Endothelial cell of umbilical vein (primary cell): ENCODE data around the gene UBE2I. TPM values are rescaled to one million over a fixed set of nuclear protein-coding genes. Genes with fewer than 3 reads are reported as not detected.

Experiments
- BruUV-seq: library from RNA; stranded (reverse); fragments of 400-500 nt; replicated peaks from 2 replicates; lab custom pipeline; 2021; lab: Mats Ljungman, UMichigan
- CTCF ChIA-PET: fragments of 300-600, 350-600 bp; sonication (Branson Sonifier 250); formaldehyde crosslinking; loops from one replicate; lab custom pipeline; 2021; ENCODE audit warnings: antibody characterized with exemption, inconsistent platforms; lab: Charles Lee
- POLR2A ChIA-PET: fragments of 300-600, 350-600 bp; sonication (Branson Sonifier 250); formaldehyde crosslinking; loops from one replicate; lab custom pipeline; 2021; ENCODE audit warnings: antibody characterized with exemption, inconsistent platforms; lab: Charles Lee
- DNase-seq: peaks from one replicate; pipeline ENCODE4 v3.0.0-alpha.2; 2011; ENCODE audit warnings: low read depth, low spot score
- FAIRE-seq: peaks from 2 replicates; lab custom pipeline; 2011; peaks lifted over from hg19 to GRCh38; lab: Jason Lieb, UNC
- H2AFZ ChIP-seq: 2 replicates; pipeline ENCODE4 v1.6.0; 2012; ENCODE audit warnings: low read depth, low read length, control low read depth, inconsistent platforms
- H3K27ac ChIP-seq: 2 replicates; pipeline ENCODE4 v1.5.1; 2011; ENCODE audit warnings: low read depth, mild to moderate bottlenecking, control low read depth, low read length, moderate library complexity; ENCODE audit not compliant: insufficient read depth
- H3K27me3 ChIP-seq, 2 experiments: 2 replicates each; pipeline versions ENCODE4 v1.6.0 to v1.6.1; 2011; ENCODE audit warnings: low read length in 2 of 2, mixed read lengths in 1 of 2; ENCODE audit not compliant: control insufficient read depth in 2 of 2, insufficient read depth in 2 of 2
- H3K36me3 ChIP-seq, 2 experiments: 2 replicates in 1 of 2; 3 replicates in 1 of 2; pipeline ENCODE4 v1.5.1; 2011; ENCODE audit warnings: low read length in 2 of 2, mild to moderate bottlenecking in 1 of 2, moderate library complexity in 1 of 2; ENCODE audit not compliant: control insufficient read depth in 2 of 2, insufficient read depth in 2 of 2; ENCODE audit errors: extremely low read depth in 1 of 2
- H3K4me1 ChIP-seq: 3 replicates; pipeline ENCODE4 v1.5.1; 2011; ENCODE audit warnings: mild to moderate bottlenecking, low read length; ENCODE audit not compliant: control insufficient read depth, insufficient read depth; ENCODE audit errors: extremely low read depth
- H3K4me2 ChIP-seq: 2 replicates; pipeline ENCODE4 v1.6.1; 2011; ENCODE audit warnings: low read length, control low read depth, mixed read lengths; ENCODE audit not compliant: insufficient read depth
- H3K4me3 ChIP-seq, 3 experiments: fragments of 200-600 bp in 1 of 3; sonication (generic), shearing (Covaris generic) in 1 of 3; replicated peaks in 1 of 3; 2 replicates each; pipeline ENCODE4 v1.5.1; 2011 to 2016; ENCODE audit warnings: control low read depth in 3 of 3, low read length in 3 of 3, mild to moderate bottlenecking in 2 of 3, inconsistent platforms in 1 of 3, low read depth in 1 of 3, moderate library complexity in 1 of 3; ENCODE audit not compliant: insufficient read depth in 1 of 3
- H3K79me2 ChIP-seq: 2 replicates; pipeline ENCODE4 v1.6.0; 2012; ENCODE audit warnings: low read length, inconsistent platforms; ENCODE audit not compliant: control insufficient read depth, insufficient read depth
- H3K9ac ChIP-seq: replicated peaks from 2 replicates; pipeline ENCODE3; 2011; ENCODE audit warnings: low read length, control low read depth; ENCODE audit not compliant: insufficient read depth; ENCODE audit errors: extremely low read depth
- H3K9me1 ChIP-seq: replicated peaks from 3 replicates; pipeline ENCODE4 v1.6.0; 2011; ENCODE audit warnings: mild to moderate bottlenecking, low read length; ENCODE audit not compliant: control insufficient read depth, insufficient read depth; ENCODE audit errors: extremely low read depth
- H3K9me3 ChIP-seq: replicated peaks from 2 replicates; pipeline ENCODE4 v1.5.1; 2012; ENCODE audit warnings: low read length, inconsistent platforms; ENCODE audit not compliant: control insufficient read depth, insufficient read depth
- H4K20me1 ChIP-seq: replicated peaks from 2 replicates; pipeline ENCODE3; 2011; ENCODE audit warnings: mild to moderate bottlenecking, low read length; ENCODE audit not compliant: control insufficient read depth, insufficient read depth; ENCODE audit errors: extremely low read depth
- EZH2 ChIP-seq: IDR thresholded peaks from 2 replicates; pipeline ENCODE4 v1.6.1; 2012; ENCODE audit warnings: borderline replicate concordance, low read depth, mild to moderate bottlenecking, moderate library complexity, low read length, inconsistent platforms; ENCODE audit not compliant: severe bottlenecking
- POLR2A ChIP-seq: IDR thresholded peaks from 2 replicates; pipeline ENCODE4 v1.6.1; 2012; ENCODE audit warnings: low read depth, mild to moderate bottlenecking, control low read depth, low read length
- POLR2AphosphoS5 ChIP-seq: IDR thresholded peaks from 2 replicates; pipeline ENCODE4 v1.6.1; 2012; ENCODE audit warnings: low read depth, mild to moderate bottlenecking, control low read depth, low read length, moderate library complexity; ENCODE audit not compliant: insufficient read depth
- dilution Hi-C: fragments of 300-500 bp; cut with MboI; formaldehyde crosslinking; loops from one replicate; pipeline ENCODE4 v1.15.0; 2019; ENCODE audit warnings: low sequenced_read_pairs; ENCODE audit not compliant: extremely low pct_ligation_motif_present
- intact Hi-C: fragments of 100-400 bp; cut with micrococcal nuclease; formaldehyde crosslinking; loops from one replicate; pipeline ENCODE4 v1.10.0; 2022
- polyA plus RNA-seq, 4 experiments: library from polyadenylated mRNA; depleted of rRNA in 3 of 4; stranded (reverse) in 3 of 4; unstranded in 1 of 4; fragments of >200 nt; gene quantifications; 2 replicates each; pipeline versions ENCODE4 v1.2.1 to v1.2.3, GENCODE V29; 2011 to 2012; ENCODE audit warnings: missing spikeins in 1 of 4
- total RNA-seq: library from RNA; stranded (reverse); gene quantifications from 2 replicates; pipeline ENCODE4 v1.2.3, GENCODE V29; 2021

The UBE2I gene
- total and polyA plus RNA-seq, 2 donors (not counting 3 experiments of a cell fraction or from before 2014, with no cell fraction given), result 122 to 233 TPM

- Histone ChIP-seq H3K36me3 (no peaks in the 10 kb centered on the region), H2AFZ (no peak overlapping the region), H3K4me1 (no peaks in the 10 kb centered on the region), H3K4me2 (no peak overlapping the region), H3K4me3 (no peak overlapping the region), H3K9ac (no peak overlapping the region), H3K27ac (no peak overlapping the region), H3K9me3 (no peaks in the 10 kb centered on the region), H4K20me1 (no peaks in the 10 kb centered on the region), H3K27me3 (peaks cover 21 to 25% of the 10 kb centered on the region in 2 experiments), H3K9me1 (no peaks in the 10 kb centered on the region), H3K79me2 (no peaks in the 10 kb centered on the region)
- no TSS peak for BruUV-seq
- TF ChIP-seq EZH2 (peak; percentile 44), POLR2A (no peak)
- dilution Hi-C loops, result no loop called here
- no peak for DNase-seq
- CTCF ChIA-PET, result interaction anchor here (0.7 kb wide), 1 partner anchor 38 kb away, joined by 3 read pairs; no protein-coding TSS in a partner anchor
- intact Hi-C loops, result no loop called here
- no peak for FAIRE-seq
- POLR2A ChIA-PET, result interaction anchor here (0.6 kb wide), 1 partner anchor 612 kb away, joined by 3 read pairs; no protein-coding TSS in a partner anchor
These were observed 48.1 kb upstream of the UBE2I start for GRCh38 chr16:1261131-1261892.

GRCh38 chr16:1262210-1262845 is 47.1 kb upstream of the UBE2I start:
- intact Hi-C loops (no loop called here), dilution Hi-C loops (no loop called here)
- FAIRE-seq, result no peak
- H4K20me1 ChIP-seq, result no peaks in the 10 kb centered on the region
- no peak overlapping the region for H3K27ac ChIP-seq
- no peaks in the 10 kb centered on the region for H3K4me1 ChIP-seq
- H3K9ac ChIP-seq, result no peak overlapping the region
- H2AFZ ChIP-seq, result no peak overlapping the region
- H3K9me1 ChIP-seq, result no peaks in the 10 kb centered on the region
- H3K27me3 ChIP-seq, result peaks cover 21 to 25% of the 10 kb centered on the region in 2 experiments
- no TSS peak for BruUV-seq
- H3K36me3 ChIP-seq, result no peaks in the 10 kb centered on the region
- TF ChIP-seq EZH2, result no peak
- no peak for TF ChIP-seq POLR2AphosphoS5
- CTCF ChIA-PET, result interaction anchor here (0.7 to 0.9 kb wide), 2 partner anchors 13 to 37 kb away, joined by 3 read pairs; no protein-coding TSS in a partner anchor
- DNase-seq, result no peak
- H3K79me2 ChIP-seq, result no peaks in the 10 kb centered on the region
- H3K4me3 ChIP-seq, result no peak overlapping the region
- no peak overlapping the region for H3K4me2 ChIP-seq
- H3K9me3 ChIP-seq, result no peaks in the 10 kb centered on the region
- POLR2A ChIA-PET, result no interaction called here
